ENCODE data around the gene PRMT9. TPM values are rescaled to one million over a fixed set of nuclear protein-coding genes. Genes with fewer than 3 reads are reported as not detected.

The PRMT9 gene
- total RNA-seq, 1 donor from 2014 or later: 7.2 TPM

DNA sequence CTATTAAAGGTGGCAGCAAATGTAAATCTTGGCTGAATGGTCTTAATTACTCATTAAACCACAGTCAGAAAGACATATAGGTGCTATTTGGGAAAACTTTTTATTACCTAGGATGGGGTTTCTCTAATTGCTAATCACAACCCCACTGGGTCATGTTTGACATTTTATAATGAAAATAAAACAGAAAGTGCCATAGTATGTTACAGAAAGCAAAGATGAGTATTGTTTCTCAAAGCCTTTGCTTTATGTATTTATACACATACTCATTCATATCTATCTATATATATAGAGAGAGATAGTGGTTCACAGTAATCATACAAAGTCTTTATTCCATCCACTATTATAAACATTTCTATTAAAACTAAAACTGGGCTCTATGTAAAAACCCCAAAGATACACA, 48.6 kb downstream of the PRMT9 start:
- TF ChIP-seq, protein P1, sequence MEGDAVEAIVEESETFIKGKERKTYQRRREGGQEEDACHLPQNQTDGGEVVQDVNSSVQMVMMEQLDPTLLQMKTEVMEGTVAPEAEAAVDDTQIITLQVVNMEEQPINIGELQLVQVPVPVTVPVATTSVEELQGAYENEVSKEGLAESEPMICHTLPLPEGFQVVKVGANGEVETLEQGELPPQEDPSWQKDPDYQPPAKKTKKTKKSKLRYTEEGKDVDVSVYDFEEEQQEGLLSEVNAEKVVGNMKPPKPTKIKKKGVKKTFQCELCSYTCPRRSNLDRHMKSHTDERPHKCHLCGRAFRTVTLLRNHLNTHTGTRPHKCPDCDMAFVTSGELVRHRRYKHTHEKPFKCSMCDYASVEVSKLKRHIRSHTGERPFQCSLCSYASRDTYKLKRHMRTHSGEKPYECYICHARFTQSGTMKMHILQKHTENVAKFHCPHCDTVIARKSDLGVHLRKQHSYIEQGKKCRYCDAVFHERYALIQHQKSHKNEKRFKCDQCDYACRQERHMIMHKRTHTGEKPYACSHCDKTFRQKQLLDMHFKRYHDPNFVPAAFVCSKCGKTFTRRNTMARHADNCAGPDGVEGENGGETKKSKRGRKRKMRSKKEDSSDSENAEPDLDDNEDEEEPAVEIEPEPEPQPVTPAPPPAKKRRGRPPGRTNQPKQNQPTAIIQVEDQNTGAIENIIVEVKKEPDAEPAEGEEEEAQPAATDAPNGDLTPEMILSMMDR (IDR thresholded peaks at IDR 0.05; ENCODE audit: insufficient read depth, low read length, poor library complexity, severe bottlenecking): no peak
- H3K36me3 ChIP-seq (ENCODE audit: control insufficient read depth, insufficient read depth, low read length): no peaks in the 10 kb centered on the region
- H3K4me3 ChIP-seq (ENCODE audit: low read depth, low read length): no peak overlapping the region
- no peak for DNase-seq (ENCODE audit: low read depth)
- H3K27me3 ChIP-seq (ENCODE audit: control insufficient read depth, insufficient read depth, low read length): no peaks in the 10 kb centered on the region

DNA sequence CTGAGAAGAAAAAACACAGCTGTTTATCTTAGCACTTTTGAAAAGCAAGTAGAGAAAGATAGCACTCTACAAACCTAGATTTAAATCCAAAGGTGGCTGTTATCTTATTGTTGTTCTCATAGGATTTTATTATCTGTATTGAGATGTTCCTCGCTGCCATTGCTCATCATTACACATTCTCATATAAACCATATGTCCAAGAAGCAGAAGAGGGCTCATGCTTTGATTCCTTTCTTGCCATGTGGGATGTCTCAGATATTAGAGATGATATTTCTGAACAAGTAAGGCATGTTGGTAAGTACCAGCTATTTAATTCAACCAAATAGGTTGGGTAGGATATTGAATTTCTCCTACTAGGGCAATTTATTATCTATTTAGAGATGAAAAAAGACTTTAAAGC, 50.3 kb downstream of the PRMT9 start:
- Histone ChIP-seq H3K4me3 (ENCODE audit: low read depth, low read length) (no peak overlapping the region), H3K27me3 (ENCODE audit: control insufficient read depth, insufficient read depth, low read length) (no peaks in the 10 kb centered on the region), H3K36me3 (ENCODE audit: control insufficient read depth, insufficient read depth, low read length) (no peaks in the 10 kb centered on the region)
- TF ChIP-seq, protein P1 (IDR thresholded peaks at IDR 0.05; ENCODE audit: insufficient read depth, low read length, poor library complexity, severe bottlenecking): no peak
- no peak for DNase-seq (ENCODE audit: low read depth)

- TF ChIP-seq, protein P1 (IDR thresholded peaks at IDR 0.05; ENCODE audit: insufficient read depth, low read length, poor library complexity, severe bottlenecking): no peak
- Histone ChIP-seq H3K36me3 (ENCODE audit: control insufficient read depth, insufficient read depth, low read length) (no peaks in the 10 kb centered on the region), H3K27me3 (ENCODE audit: control insufficient read depth, insufficient read depth, low read length) (no peaks in the 10 kb centered on the region), H3K4me3 (ENCODE audit: low read depth, low read length) (no peak overlapping the region)
- no peak for DNase-seq (ENCODE audit: low read depth)
These were observed 50.9 kb downstream of the PRMT9 start for GRCh38 chr4:147633113-147633512.

GRCh38 chr4:147629783-147630730, 53.9 kb downstream of the PRMT9 start:
- Histone ChIP-seq H3K27me3 (ENCODE audit: control insufficient read depth, insufficient read depth, low read length) (no peaks in the 10 kb centered on the region), H3K4me3 (ENCODE audit: low read depth, low read length) (no peak overlapping the region), H3K36me3 (ENCODE audit: control insufficient read depth, insufficient read depth, low read length) (no peaks in the 10 kb centered on the region)
- TF ChIP-seq, protein P1 (IDR thresholded peaks at IDR 0.05; ENCODE audit: insufficient read depth, low read length, poor library complexity, severe bottlenecking): no peak
- DNase-seq (ENCODE audit: low read depth): no peak

GRCh38 chr4:147628415-147628814, 55.5 kb downstream of the PRMT9 start:
- DNase-seq (ENCODE audit: low read depth): no peak
- TF ChIP-seq, protein P1 (IDR thresholded peaks at IDR 0.05; ENCODE audit: insufficient read depth, low read length, poor library complexity, severe bottlenecking): no peak
- Histone ChIP-seq H3K27me3 (ENCODE audit: control insufficient read depth, insufficient read depth, low read length) (no peaks in the 10 kb centered on the region), H3K4me3 (ENCODE audit: low read depth, low read length) (no peak overlapping the region), H3K36me3 (ENCODE audit: control insufficient read depth, insufficient read depth, low read length) (no peaks in the 10 kb centered on the region)
